ENCODE results near the gene CHMP4B. TPM values are rescaled to one million over a fixed set of nuclear protein-coding genes. Genes with fewer than 3 reads are reported as not detected.

Gene CHMP4B
- total and polyA plus RNA-seq, 2 donors (not counting 1 experiment from before 2014, with no cell fraction given), result 62.3 to 83.9 TPM

- Histone ChIP-seq H3K4me1 (ENCODE audit: control insufficient read depth in 2 of 2, insufficient read depth in 2 of 2, low read length in 2 of 2) (peaks cover 7 to 13% of the 10 kb centered on the region in 2 donors), H3K27me3 (replicated peaks in 1 of 4; ENCODE audit: control extremely low read depth in 1 of 4, control insufficient read depth in 3 of 4, insufficient read depth in 4 of 4, low read length in 3 of 4) (no peaks in the 10 kb centered on the region), H3K27ac (ENCODE audit: low read length in 2 of 2) (no peak overlapping the region), H3K9ac (ENCODE audit: low read length) (no peak overlapping the region), H3K36me3 (replicated peaks in 1 of 2; ENCODE audit: control extremely low read depth in 1 of 2, control insufficient read depth in 1 of 2, extremely low read depth in 1 of 2, insufficient read depth in 2 of 2, low read length in 1 of 2) (no peaks in the 10 kb centered on the region), H3K4me2 (replicated peaks; ENCODE audit: low read depth, low read length, poor library complexity, severe bottlenecking) (peak overlapping the region; percentile 36), H3K9me3 (ENCODE audit: control extremely low read depth in 1 of 3, control insufficient read depth in 2 of 3, insufficient read depth in 1 of 3, low read length in 2 of 3) (peaks cover 0 to 19% (median 7%) of the 10 kb centered on the region in 3 donors), H3K4me3 (ENCODE audit: control extremely low read depth in 1 of 5, extremely low read depth in 1 of 5, insufficient read depth in 1 of 5, low read depth in 2 of 5, low read length in 4 of 5) (no peak overlapping the region), H2AFZ (ENCODE audit: insufficient read depth, low read depth, low read length, poor library complexity, severe bottlenecking) (no peak overlapping the region), H4K20me1 (ENCODE audit: control insufficient read depth, insufficient read depth, low read length, poor library complexity, severe bottlenecking) (no peaks in the 10 kb centered on the region), H3K79me2 (ENCODE audit: control insufficient read depth, insufficient read depth, low read length) (no peaks in the 10 kb centered on the region)
- TF ChIP-seq EZH2 (IDR thresholded peaks at IDR 0.05; ENCODE audit: borderline replicate concordance, insufficient read depth, low read depth, low read length, poor library complexity, severe bottlenecking), result no peak
- no peak for TF ChIP-seq CTCF (IDR thresholded peaks at IDR 0.05)
- ATAC-seq (ENCODE audit: low read depth) (peak; percentile 93), DNase-seq (peak; percentile 75)
- peaks cover 4% of the 10 kb centered on the region for H3K9me3 Mint-ChIP-seq (ENCODE audit: insufficient read depth)
- ChIA-PET CTCF (interaction anchor here (0.6 to 1.8 kb wide), 6 partner anchors 12 to 229 kb away, joined by 3 to 4 read pairs (median 4); no protein-coding TSS in a partner anchor), POLR2A (interaction anchor here (0.6 to 0.7 kb wide), 2 partner anchors 13 to 152 kb away, joined by 4 to 7 read pairs; no protein-coding TSS in a partner anchor)
- peaks cover 13% of the 10 kb centered on the region for H3K4me1 Mint-ChIP-seq
- WGBS (ENCODE audit: insufficient coverage), result 7% methylated on average over 4 of the region's 7 CpGs
- peak overlapping the region; percentile 26 for H3K4me3 Mint-ChIP-seq
- intact Hi-C loops (cut with micrococcal nuclease), result no loop called here
- H3K27ac Mint-ChIP-seq, result peak overlapping the region; percentile 63
- H3K27me3 Mint-ChIP-seq, result peaks cover 2% of the 10 kb centered on the region
Measured at GRCh38 chr20:33875055-33875454, 63.9 kb downstream of the CHMP4B start.

- Histone ChIP-seq H3K4me2 (replicated peaks; ENCODE audit: low read depth, low read length, poor library complexity, severe bottlenecking) (peak overlapping the region; percentile 36), H3K79me2 (ENCODE audit: control insufficient read depth, insufficient read depth, low read length) (no peaks in the 10 kb centered on the region)
- H3K4me3 Mint-ChIP-seq, result no peak overlapping the region
Measured at GRCh38 chr20:33875534-33876026, 64.4 kb downstream of the CHMP4B start.

More at GRCh38 chr20:33875534-33876026, 64.4 kb downstream of the CHMP4B start:
- intact Hi-C loops (cut with micrococcal nuclease), result no loop called here
- Histone ChIP-seq H3K36me3 (replicated peaks in 1 of 2; ENCODE audit: control extremely low read depth in 1 of 2, control insufficient read depth in 1 of 2, extremely low read depth in 1 of 2, insufficient read depth in 2 of 2, low read length in 1 of 2) (no peaks in the 10 kb centered on the region), H3K9ac (ENCODE audit: low read length) (no peak overlapping the region), H3K4me3 (ENCODE audit: control extremely low read depth in 1 of 5, extremely low read depth in 1 of 5, insufficient read depth in 1 of 5, low read depth in 2 of 5, low read length in 4 of 5) (no peak overlapping the region), H4K20me1 (ENCODE audit: control insufficient read depth, insufficient read depth, low read length, poor library complexity, severe bottlenecking) (no peaks in the 10 kb centered on the region), H3K27me3 (replicated peaks in 1 of 4; ENCODE audit: control extremely low read depth in 1 of 4, control insufficient read depth in 3 of 4, insufficient read depth in 4 of 4, low read length in 3 of 4) (no peaks in the 10 kb centered on the region), H3K27ac (ENCODE audit: low read length in 2 of 2) (no peak overlapping the region), H3K9me3 (ENCODE audit: control extremely low read depth in 1 of 3, control insufficient read depth in 2 of 3, insufficient read depth in 1 of 3, low read length in 2 of 3) (peaks cover 0 to 19% (median 7%) of the 10 kb centered on the region in 3 donors), H2AFZ (ENCODE audit: insufficient read depth, low read depth, low read length, poor library complexity, severe bottlenecking) (no peak overlapping the region), H3K4me1 (ENCODE audit: control insufficient read depth in 2 of 2, insufficient read depth in 2 of 2, low read length in 2 of 2) (peaks cover 7 to 13% of the 10 kb centered on the region in 2 donors)
- POLR2A ChIA-PET, result no interaction called here
- Mint-ChIP-seq H3K27ac (peak overlapping the region; percentile 63), H3K4me1 (peaks cover 13% of the 10 kb centered on the region), H3K9me3 (ENCODE audit: insufficient read depth) (peaks cover 4% of the 10 kb centered on the region), H3K27me3 (no peaks in the 10 kb centered on the region)
- DNase-seq (no peak), ATAC-seq (ENCODE audit: low read depth) (no peak)
- TF ChIP-seq EZH2 (IDR thresholded peaks at IDR 0.05; ENCODE audit: borderline replicate concordance, insufficient read depth, low read depth, low read length, poor library complexity, severe bottlenecking) (no peak), CTCF (IDR thresholded peaks at IDR 0.05) (no peak)
- 81% methylated on average over 4 of the region's 6 CpGs for WGBS (ENCODE audit: insufficient coverage)
- CTCF ChIA-PET, result interaction anchor here (0.6 to 1.8 kb wide), 5 partner anchors 13 to 194 kb away, joined by 3 to 4 read pairs (median 4); no protein-coding TSS in a partner anchor

Data from B cell (primary cell).